ENCODE data around the gene MOSMO. TPM values are rescaled to one million over a fixed set of nuclear protein-coding genes. Genes with fewer than 3 reads are reported as not detected.

Gene MOSMO
- total RNA-seq, 1 experiment from 2014 or later: 30.1 TPM

DNA sequence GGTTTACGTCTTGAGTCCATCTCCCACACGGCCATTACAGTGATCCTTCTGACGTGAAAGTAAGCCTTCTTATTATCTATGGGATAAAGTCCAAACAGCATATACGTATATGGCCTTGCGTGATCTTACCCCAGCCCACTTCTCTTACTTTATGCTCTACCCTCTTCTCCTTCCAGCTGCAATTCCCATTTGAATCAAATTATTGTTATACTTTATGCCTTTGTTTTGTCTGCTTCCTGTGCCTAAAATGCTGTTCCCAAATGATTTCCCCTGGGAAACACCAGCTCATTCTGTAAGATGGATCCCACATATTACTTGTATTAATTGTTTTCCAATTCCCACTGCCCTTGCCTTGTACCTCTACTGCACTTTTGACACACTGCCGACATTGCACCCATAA is 43.6 kb upstream of the MOSMO start:
- H3K27me3 Mint-ChIP-seq (ENCODE audit: unreplicated experiment): no peaks in the 10 kb centered on the region
- intact Hi-C loops (cut with micrococcal nuclease; ENCODE audit: unreplicated experiment): no loop called here
- no peaks in the 10 kb centered on the region for H3K4me1 Mint-ChIP-seq (ENCODE audit: low read depth, unreplicated experiment)
- H3K36me3 Mint-ChIP-seq (ENCODE audit: insufficient read depth, unreplicated experiment): peaks cover 63% of the 10 kb centered on the region
- no peaks in the 10 kb centered on the region for H3K9me3 Mint-ChIP-seq (ENCODE audit: low read depth, unreplicated experiment)
- TF ChIP-seq, protein P1, sequence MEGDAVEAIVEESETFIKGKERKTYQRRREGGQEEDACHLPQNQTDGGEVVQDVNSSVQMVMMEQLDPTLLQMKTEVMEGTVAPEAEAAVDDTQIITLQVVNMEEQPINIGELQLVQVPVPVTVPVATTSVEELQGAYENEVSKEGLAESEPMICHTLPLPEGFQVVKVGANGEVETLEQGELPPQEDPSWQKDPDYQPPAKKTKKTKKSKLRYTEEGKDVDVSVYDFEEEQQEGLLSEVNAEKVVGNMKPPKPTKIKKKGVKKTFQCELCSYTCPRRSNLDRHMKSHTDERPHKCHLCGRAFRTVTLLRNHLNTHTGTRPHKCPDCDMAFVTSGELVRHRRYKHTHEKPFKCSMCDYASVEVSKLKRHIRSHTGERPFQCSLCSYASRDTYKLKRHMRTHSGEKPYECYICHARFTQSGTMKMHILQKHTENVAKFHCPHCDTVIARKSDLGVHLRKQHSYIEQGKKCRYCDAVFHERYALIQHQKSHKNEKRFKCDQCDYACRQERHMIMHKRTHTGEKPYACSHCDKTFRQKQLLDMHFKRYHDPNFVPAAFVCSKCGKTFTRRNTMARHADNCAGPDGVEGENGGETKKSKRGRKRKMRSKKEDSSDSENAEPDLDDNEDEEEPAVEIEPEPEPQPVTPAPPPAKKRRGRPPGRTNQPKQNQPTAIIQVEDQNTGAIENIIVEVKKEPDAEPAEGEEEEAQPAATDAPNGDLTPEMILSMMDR (IDR thresholded peaks at IDR 0.05; ENCODE audit: unreplicated experiment): no peak
- CTCF ChIA-PET: interaction anchor here (0.6 kb wide), 2 partner anchors 49 to 1576 kb away, joined by 3 to 5 read pairs; no protein-coding TSS in a partner anchor
- H3K27ac Mint-ChIP-seq (ENCODE audit: unreplicated experiment): no peak overlapping the region
- no peak for DNase-seq
- BruUV-seq (replicated peaks): no TSS peak
- H3K4me3 Mint-ChIP-seq (ENCODE audit: low read depth, unreplicated experiment): no peak overlapping the region

DNA sequence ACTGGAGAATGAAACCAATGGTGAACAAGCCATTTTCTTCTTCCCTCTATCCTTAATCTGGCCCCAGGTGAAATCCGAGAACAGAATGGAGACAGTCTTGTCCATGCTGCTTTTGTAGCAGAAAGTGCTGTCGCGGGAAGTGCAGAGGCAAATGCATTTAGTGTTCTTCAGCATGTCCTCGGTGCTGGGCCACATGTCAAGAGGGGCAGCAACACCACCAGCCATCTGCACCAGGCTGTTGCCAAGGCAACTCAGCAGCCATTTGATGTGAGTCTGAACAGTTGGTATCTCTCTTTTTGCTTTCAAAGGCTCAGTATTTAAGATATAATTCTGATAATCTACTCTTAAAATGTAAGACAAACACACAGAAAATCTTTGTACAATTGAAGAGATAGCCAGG is 36.1 kb upstream of the MOSMO start:
- BruUV-seq (replicated peaks): no TSS peak
- intact Hi-C loops (cut with micrococcal nuclease; ENCODE audit: unreplicated experiment): no loop called here
- Mint-ChIP-seq H3K27ac (ENCODE audit: unreplicated experiment) (no peak overlapping the region), H3K4me3 (ENCODE audit: low read depth, unreplicated experiment) (no peak overlapping the region), H3K27me3 (ENCODE audit: unreplicated experiment) (no peaks in the 10 kb centered on the region), H3K36me3 (ENCODE audit: insufficient read depth, unreplicated experiment) (peaks cover 35% of the 10 kb centered on the region), H3K9me3 (ENCODE audit: low read depth, unreplicated experiment) (no peaks in the 10 kb centered on the region), H3K4me1 (ENCODE audit: low read depth, unreplicated experiment) (no peaks in the 10 kb centered on the region)
- TF ChIP-seq, protein P1 (IDR thresholded peaks at IDR 0.05; ENCODE audit: unreplicated experiment): no peak
- DNase-seq: no peak
- CTCF ChIA-PET: no interaction called here

DNA sequence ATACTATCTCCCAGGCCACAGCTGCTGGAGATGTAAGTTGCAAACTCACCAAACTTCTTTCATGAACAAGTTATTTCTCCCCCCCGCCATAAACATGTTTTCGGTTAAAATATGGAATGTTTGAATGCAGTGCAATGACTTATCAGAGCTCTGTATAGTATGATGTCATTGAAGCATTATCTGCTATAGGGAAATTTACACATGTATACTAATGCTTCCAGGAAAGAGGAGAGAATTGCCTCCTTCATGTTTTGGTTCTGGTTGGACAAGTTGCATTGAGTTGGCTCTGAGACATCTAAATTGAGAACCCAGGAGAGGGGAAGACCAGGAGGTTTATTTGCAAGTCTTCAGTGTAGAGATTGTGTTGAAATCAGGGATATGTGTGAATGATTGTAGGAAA is 34.0 kb upstream of the MOSMO start:
- no peak overlapping the region for H3K27ac Mint-ChIP-seq (ENCODE audit: unreplicated experiment)
- TF ChIP-seq, protein P1 (IDR thresholded peaks at IDR 0.05; ENCODE audit: unreplicated experiment): no peak
- DNase-seq: no peak
- CTCF ChIA-PET: no interaction called here
- H3K36me3 Mint-ChIP-seq (ENCODE audit: insufficient read depth, unreplicated experiment): peaks cover 28% of the 10 kb centered on the region
- H3K9me3 Mint-ChIP-seq (ENCODE audit: low read depth, unreplicated experiment): no peaks in the 10 kb centered on the region
- intact Hi-C loops (cut with micrococcal nuclease; ENCODE audit: unreplicated experiment): no loop called here
- H3K27me3 Mint-ChIP-seq (ENCODE audit: unreplicated experiment): no peaks in the 10 kb centered on the region
- no peak overlapping the region for H3K4me3 Mint-ChIP-seq (ENCODE audit: low read depth, unreplicated experiment)
- no peaks in the 10 kb centered on the region for H3K4me1 Mint-ChIP-seq (ENCODE audit: low read depth, unreplicated experiment)
- no TSS peak for BruUV-seq (replicated peaks)

DNA sequence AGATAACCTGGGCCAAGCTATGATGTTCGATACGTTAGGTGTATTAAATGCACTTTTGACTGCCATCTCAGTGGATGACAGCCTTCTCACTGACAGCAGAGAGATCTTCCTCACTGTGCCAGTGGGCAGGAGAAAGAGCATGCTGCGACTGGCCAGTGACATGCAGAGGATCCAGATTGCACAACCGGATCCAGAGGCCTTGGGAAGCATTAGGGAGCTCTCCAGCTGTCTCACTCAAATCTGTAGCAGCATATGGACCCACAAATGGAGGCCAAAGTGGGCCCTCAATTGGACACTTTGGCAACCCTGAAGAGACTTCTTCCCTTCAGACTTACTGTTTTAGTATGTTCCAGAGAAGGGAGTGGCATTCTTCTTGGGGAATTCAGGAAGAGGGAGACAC is 27.9 kb upstream of the MOSMO start:
- DNase-seq: no peak
- H3K27me3 Mint-ChIP-seq (ENCODE audit: unreplicated experiment): no peaks in the 10 kb centered on the region
- CTCF ChIA-PET: interaction anchor here (0.6 to 1.2 kb wide), 2 partner anchors 19 to 119 kb away, joined by 3 read pairs; no protein-coding TSS in a partner anchor
- TF ChIP-seq, protein P1 (IDR thresholded peaks at IDR 0.05; ENCODE audit: unreplicated experiment): no peak
- no peak overlapping the region for H3K4me3 Mint-ChIP-seq (ENCODE audit: low read depth, unreplicated experiment)
- BruUV-seq (replicated peaks): no TSS peak
- no peaks in the 10 kb centered on the region for H3K4me1 Mint-ChIP-seq (ENCODE audit: low read depth, unreplicated experiment)
- no peak overlapping the region for H3K27ac Mint-ChIP-seq (ENCODE audit: unreplicated experiment)
- intact Hi-C loops (cut with micrococcal nuclease; ENCODE audit: unreplicated experiment): no loop called here
- peaks cover 65% of the 10 kb centered on the region for H3K36me3 Mint-ChIP-seq (ENCODE audit: insufficient read depth, unreplicated experiment)
- no peaks in the 10 kb centered on the region for H3K9me3 Mint-ChIP-seq (ENCODE audit: low read depth, unreplicated experiment)

Data from Calu3 (cell line).